Adrenal gland (tissue), 12 donors: ENCODE data around the gene PIGBOS1. TPM values are rescaled to one million over a fixed set of nuclear protein-coding genes. Genes with fewer than 3 reads are reported as not detected.
"Not testable (repeated sequence)": the region's sequence is repeated elsewhere in the genome, so short reads cannot be mapped to it uniquely, and the experiment has no call there.

Experiments
- DNase-seq, 7 donors: peaks; one replicate each; pipeline ENCODE4 v3.0.0-alpha.2; 2019 to 2020
- H3K27ac ChIP-seq, 5 donors: fragments of 200-600 bp; sonication (generic) in 4 of 5; 1 replicate in 3 of 5; 2 replicates in 2 of 5; pipeline versions ENCODE4 v1.5.1 to v1.8.0; 2016 to 2020; ENCODE audit warnings: mild to moderate bottlenecking in 1 of 5
- H3K27me3 ChIP-seq: fragments of 200-600 bp; 2 replicates; pipeline ENCODE4 v1.8.0; 2021
- H3K36me3 ChIP-seq, 2 donors: fragments of 200-600 bp; replicated peaks in 1 of 2; 1 replicate in 1 of 2; 2 replicates in 1 of 2; pipeline versions ENCODE4 v1.5.1 to v1.8.0; 2018 to 2022
- H3K4me1 ChIP-seq, 2 donors: fragments of 200-600 bp; replicated peaks in 1 of 2; 1 replicate in 1 of 2; 2 replicates in 1 of 2; pipeline versions ENCODE4 v1.5.1 to v1.8.0; 2018 to 2021
- H3K4me3 ChIP-seq, 4 donors: fragments of 200-600 bp; sonication (generic) in 3 of 4; one replicate each; pipeline ENCODE4 v1.5.1; 2016 to 2018
- H3K9me3 ChIP-seq, 3 donors: fragments of 200-600 bp; sonication (generic) in 1 of 3; replicated peaks in 1 of 3; 1 replicate in 2 of 3; 2 replicates in 1 of 3; pipeline versions ENCODE4 v1.5.1 to v1.8.0; 2016 to 2021
- CTCF ChIP-seq, 6 experiments: fragments of 450-650 bp in 4 of 6; fragments of 200-600 bp in 2 of 6; sonication (generic) in 1 of 6; IDR thresholded peaks; 1 replicate in 5 of 6; 2 replicates in 1 of 6; pipeline versions ENCODE4 v1.5.1 to v1.8.0; 2016 to 2021; ENCODE audit warnings: antibody characterized with exemption in 6 of 6, mild to moderate bottlenecking in 2 of 6, moderate library complexity in 1 of 6
- POLR2A ChIP-seq, 2 donors: fragments of 450-650 bp; IDR thresholded peaks; one replicate each; pipeline ENCODE4 v1.6.1; 2017; ENCODE audit warnings: antibody characterized with exemption in 2 of 2, mild to moderate bottlenecking in 2 of 2, moderate library complexity in 1 of 2
- WGBS, 4 donors: extraction: QIAGEN DNeasy Blood & Tissue Kit in 2 of 4; methylation state at CpG; one replicate each; pipeline versions ENCODE4 v1.1.5 to v1.1.7; 2013 to 2017; 5-methylcytosine and 5-hydroxymethylcytosine counted together
- intact Hi-C, 2 donors: fragments of 100-400 bp; cut with DNase I; formaldehyde crosslinking; loops; one replicate each; pipeline versions ENCODE4 v1.14.1 to v1.15.0; 2022 to 2023
- polyA plus RNA-seq, 3 donors: library from polyadenylated mRNA; stranded (reverse); fragments of 200-250 nt in 2 of 3; fragments of 350-450 nt in 1 of 3; fragmentation: Illumina TruSeq in 1 of 3; extraction: RNeasy Lipid Tissue Mini Kit (QIAGEN cat#74804) in 1 of 3; gene quantifications; one replicate each; pipeline ENCODE4 v1.2.3, GENCODE V29; 2013 to 2014
- total RNA-seq, 9 donors: library from RNA; depleted of rRNA in 4 of 9; stranded (reverse); fragments of >200 nt in 4 of 9; fragments of 120-200 nt in 1 of 9; fragmentation: NEBNext Ultra II Directional in 1 of 9; extraction: Animal tissue kit (Norgen Biotek cat#: 25700) in 1 of 9; gene quantifications; one replicate each; pipeline versions ENCODE4 v1.1.0 to v1.2.4, GENCODE V29; 2013 to 2023
- donor health status: healthy with polysubstance abuse.
- donor health status: Bipolar disorder and iron deficiency.
- donor health status: DM: yes; HTN: yes; CAD: no.
- donor health status: DM: no; HTN: no; CAD: no.
- donor health status: DM: no; HTN: no; CAD: no.
- donor health status: DM: yes; HTN: yes; CAD: no.

Gene PIGBOS1
- total and polyA plus RNA-seq, 12 donors: 11.1 to 22.0 (median 15.8) TPM

- Histone ChIP-seq H3K9me3 (no peaks in the 10 kb centered on the region), H3K27me3 (no peaks in the 10 kb centered on the region), H3K4me1 (peaks cover 4 to 32% of the 10 kb centered on the region in 2 donors), H3K4me3 (peak overlapping the region in 1 of 4 donors; percentile 79), H3K36me3 (no peaks in the 10 kb centered on the region), H3K27ac (no peak overlapping the region)
- intact Hi-C loops: no loop called here
- whole genome bisulfite sequencing, 4 donors: 58 to 63% (median 59%) methylated on average over 2 of the region's 2 CpGs
- TF ChIP-seq POLR2A (IDR thresholded peaks at IDR 0.05) (no peak), CTCF (IDR thresholded peaks at IDR 0.05) (no peak)
- DNase-seq: no peak
Measured at GRCh38 chr15:55320238-55320550, 1.3 kb upstream of the PIGBOS1 start.

GRCh38 chr15:55319537-55320237 lies 764 bp upstream of the PIGBOS1 start:
- WGBS, 4 donors: 50 to 69% (median 62%) methylated on average over 4 of the region's 4 CpGs
- TF ChIP-seq CTCF (IDR thresholded peaks at IDR 0.05): no peak
- no peak for TF ChIP-seq POLR2A (IDR thresholded peaks at IDR 0.05)
- H3K36me3 ChIP-seq: no peaks in the 10 kb centered on the region
- H3K4me3 ChIP-seq: peak overlapping the region; percentile 44 to 95 (median 74)
- no peaks in the 10 kb centered on the region for H3K27me3 ChIP-seq
- peak overlapping the region in 2 of 5 donors; percentile 90 to 96 for H3K27ac ChIP-seq
- peaks cover 4 to 32% of the 10 kb centered on the region in 2 donors for H3K4me1 ChIP-seq
- peak in 1 of 7 donors; percentile 16 for DNase-seq
- H3K9me3 ChIP-seq: no peaks in the 10 kb centered on the region
- intact Hi-C loops: no loop called here

GRCh38 chr15:55302801-55303200 lies 16.1 kb downstream of the PIGBOS1 start:
- intact Hi-C loops, H3K27ac ChIP-seq, H3K4me1 ChIP-seq, H3K36me3 ChIP-seq, H3K9me3 ChIP-seq, DNase-seq, H3K27me3 ChIP-seq, H3K4me3 ChIP-seq: not testable (repeated sequence)
- 89 to 93% methylated on average over 8 to 18 of the region's 32 CpGs; no CpG with 5 or more reads in 2 of the 4 donors for WGBS, 4 donors

- no peaks in the 10 kb centered on the region for H3K36me3 ChIP-seq
- TF ChIP-seq POLR2A (IDR thresholded peaks at IDR 0.05): no peak
- TF ChIP-seq CTCF (IDR thresholded peaks at IDR 0.05): no peak
- no peak overlapping the region for H3K4me3 ChIP-seq
- no peaks in the 10 kb centered on the region for H3K9me3 ChIP-seq
- intact Hi-C loops: loop anchor here in 1 of 2 donors (10.0 kb wide), 1 partner anchor 137 kb away; no protein-coding TSS in a partner anchor
- no peaks in the 10 kb centered on the region for H3K27me3 ChIP-seq
- no peak for DNase-seq
- H3K4me1 ChIP-seq: no peaks in the 10 kb centered on the region
- no peak overlapping the region for H3K27ac ChIP-seq
Measured at GRCh38 chr15:55297315-55297714, 21.6 kb downstream of the PIGBOS1 start.
